ENCODE results near the gene SRC. TPM values are rescaled to one million over a fixed set of nuclear protein-coding genes. Genes with fewer than 3 reads are reported as not detected.

Gene SRC
- total RNA-seq, 2 donors from 2014 or later: 6.9 to 14.3 TPM

DNA sequence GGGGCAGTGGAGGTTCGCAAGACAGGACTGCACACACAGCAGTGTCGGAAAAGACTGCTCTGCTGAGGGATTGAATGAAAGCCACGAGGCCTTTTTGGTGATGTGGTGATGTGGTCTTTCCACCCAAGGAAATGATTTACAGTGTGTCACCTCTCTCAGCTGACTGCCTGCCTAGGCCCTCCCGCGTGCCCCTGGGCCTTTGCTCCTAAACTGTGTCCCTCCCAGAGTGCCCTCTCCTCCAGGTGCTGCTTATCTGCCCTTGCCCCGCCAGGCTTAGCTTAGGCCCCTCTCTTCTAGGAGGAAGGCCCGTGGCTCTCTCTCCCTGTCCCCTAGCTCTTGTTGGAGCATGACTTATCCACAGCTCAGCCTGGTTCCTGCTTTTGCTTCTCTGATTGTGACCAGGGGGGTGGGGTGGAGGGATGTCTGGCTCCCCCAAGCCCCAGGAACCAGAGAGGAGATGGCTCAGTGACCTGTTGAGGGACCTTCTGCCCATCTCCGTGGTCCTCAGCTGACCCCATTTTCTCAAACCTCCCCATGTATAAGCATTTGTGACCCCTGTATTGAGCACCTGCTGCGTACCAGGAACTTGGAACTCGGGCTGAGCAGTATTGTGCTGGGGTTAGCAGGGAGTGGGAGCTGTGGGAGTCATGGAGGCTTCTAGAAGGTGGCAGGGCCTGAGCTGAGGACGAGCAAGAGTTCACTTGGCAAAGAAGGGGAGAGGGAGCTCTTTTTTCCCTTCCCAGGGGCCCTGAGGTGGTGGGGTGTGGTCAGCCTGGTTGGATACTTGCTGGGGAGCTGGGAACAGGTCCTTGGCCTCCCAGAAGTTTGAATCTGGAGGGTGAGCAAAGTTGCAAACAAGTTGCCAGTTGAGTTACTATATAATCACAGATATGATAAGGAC is 2.2 kb downstream of the SRC start:
- no peaks in the 10 kb centered on the region for H3K27me3 ChIP-seq
- no peaks in the 10 kb centered on the region for H3K36me3 ChIP-seq
- no peak for DNase-seq (ENCODE audit: low spot score)
- H3K27ac ChIP-seq: no peak overlapping the region
- H3K4me1 ChIP-seq: peaks cover 0 to 16% of the 10 kb centered on the region in 2 donors
- TF ChIP-seq, protein P1, sequence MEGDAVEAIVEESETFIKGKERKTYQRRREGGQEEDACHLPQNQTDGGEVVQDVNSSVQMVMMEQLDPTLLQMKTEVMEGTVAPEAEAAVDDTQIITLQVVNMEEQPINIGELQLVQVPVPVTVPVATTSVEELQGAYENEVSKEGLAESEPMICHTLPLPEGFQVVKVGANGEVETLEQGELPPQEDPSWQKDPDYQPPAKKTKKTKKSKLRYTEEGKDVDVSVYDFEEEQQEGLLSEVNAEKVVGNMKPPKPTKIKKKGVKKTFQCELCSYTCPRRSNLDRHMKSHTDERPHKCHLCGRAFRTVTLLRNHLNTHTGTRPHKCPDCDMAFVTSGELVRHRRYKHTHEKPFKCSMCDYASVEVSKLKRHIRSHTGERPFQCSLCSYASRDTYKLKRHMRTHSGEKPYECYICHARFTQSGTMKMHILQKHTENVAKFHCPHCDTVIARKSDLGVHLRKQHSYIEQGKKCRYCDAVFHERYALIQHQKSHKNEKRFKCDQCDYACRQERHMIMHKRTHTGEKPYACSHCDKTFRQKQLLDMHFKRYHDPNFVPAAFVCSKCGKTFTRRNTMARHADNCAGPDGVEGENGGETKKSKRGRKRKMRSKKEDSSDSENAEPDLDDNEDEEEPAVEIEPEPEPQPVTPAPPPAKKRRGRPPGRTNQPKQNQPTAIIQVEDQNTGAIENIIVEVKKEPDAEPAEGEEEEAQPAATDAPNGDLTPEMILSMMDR (IDR thresholded peaks at IDR 0.05): no peak
- H3K9me3 ChIP-seq: no peaks in the 10 kb centered on the region
- no peak overlapping the region for H3K4me3 ChIP-seq

DNA sequence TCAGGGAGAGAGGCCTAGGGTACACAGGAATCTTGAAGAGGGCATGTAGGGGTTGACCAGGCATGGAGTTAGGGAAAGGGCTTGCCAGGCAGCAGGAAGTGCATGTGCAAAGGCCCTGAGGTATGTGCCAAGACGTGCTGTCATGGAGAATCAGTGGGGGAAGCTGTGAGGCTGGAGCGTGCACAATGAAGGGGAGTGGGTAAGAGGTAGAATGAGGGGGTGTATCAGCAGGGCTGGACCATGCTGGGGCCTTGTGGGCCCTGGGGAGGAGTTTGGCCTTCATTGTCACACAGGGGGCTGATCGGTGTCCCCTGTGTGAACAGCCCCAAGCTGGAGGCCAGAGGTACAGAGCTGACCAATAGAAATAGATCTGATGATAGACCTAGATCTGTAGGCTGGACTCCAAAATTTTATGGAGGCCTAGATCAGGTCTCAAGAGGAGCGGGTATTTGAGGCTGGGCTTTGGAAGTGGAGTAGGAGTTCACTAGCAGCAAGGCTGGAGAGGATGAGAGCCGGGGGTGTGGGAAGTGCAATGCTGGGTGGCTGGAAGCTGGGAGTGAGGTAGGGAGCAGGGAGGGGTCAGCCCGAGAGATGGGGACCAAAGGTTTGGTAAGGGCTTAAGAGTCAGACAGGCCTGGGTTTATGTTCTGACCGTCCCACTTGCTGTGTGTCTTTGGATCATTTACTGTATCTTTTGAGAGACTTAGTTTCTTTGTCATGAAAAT is 3.0 kb downstream of the SRC start:
- Histone ChIP-seq H3K9me3 (no peaks in the 10 kb centered on the region), H3K27ac (peak overlapping the region in 1 of 2 donors; percentile 2), H3K4me3 (no peak overlapping the region), H3K4me1 (peaks cover 0 to 16% of the 10 kb centered on the region in 2 donors), H3K36me3 (no peaks in the 10 kb centered on the region), H3K27me3 (no peaks in the 10 kb centered on the region)
- TF ChIP-seq, protein P1 (IDR thresholded peaks at IDR 0.05): no peak
- DNase-seq (ENCODE audit: low spot score): no peak

DNA sequence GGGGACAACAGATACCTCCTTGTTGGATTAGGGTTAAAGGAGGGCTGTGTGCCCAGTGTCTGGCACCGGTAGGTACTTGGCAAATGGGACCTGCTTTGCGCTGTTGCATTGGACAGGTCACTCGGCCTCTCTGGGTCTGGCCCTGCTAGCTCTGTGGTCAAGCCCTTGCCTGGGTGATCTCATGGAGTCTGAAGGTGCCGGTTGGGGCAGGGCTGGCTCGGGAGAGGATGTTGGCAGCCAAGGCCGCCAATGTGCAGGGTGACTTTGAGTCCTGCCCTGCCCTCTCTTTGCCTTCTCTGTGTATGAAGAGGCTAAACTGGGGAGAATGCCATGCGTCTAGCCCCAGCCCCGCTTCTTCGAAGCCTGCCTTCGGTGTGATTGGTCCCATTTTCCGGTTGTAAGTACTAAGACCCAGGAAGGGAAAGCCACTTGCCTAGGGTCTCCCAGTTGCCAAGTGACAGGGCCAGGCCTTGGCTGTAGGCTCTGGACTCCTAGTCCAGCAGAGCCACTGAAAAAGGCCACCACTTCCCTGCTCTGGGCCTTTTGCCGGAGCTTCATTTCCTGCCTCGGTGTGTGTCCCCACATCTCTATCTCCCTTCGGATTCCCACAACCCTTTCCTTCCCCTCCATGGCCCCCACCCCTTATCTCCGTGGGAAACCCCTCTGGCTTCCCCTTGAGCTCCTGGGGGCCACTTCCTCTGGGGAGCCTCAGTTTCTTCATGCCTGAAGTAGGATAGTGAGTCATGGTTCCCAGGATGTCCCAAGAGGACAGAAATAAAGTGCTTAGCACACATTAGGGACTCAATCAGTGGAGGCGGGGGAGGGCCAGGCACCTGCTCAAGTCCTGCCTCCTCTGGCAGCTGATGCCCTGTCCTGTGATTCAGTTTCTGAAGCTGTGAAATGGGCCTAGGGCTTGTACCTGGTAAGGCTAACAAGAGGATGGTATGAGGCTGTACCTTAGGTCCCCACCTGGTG is 3.9 kb downstream of the SRC start:
- Histone ChIP-seq H3K9me3 (no peaks in the 10 kb centered on the region), H3K4me3 (no peak overlapping the region), H3K36me3 (no peaks in the 10 kb centered on the region), H3K27ac (peak overlapping the region in 1 of 2 donors; percentile 53), H3K27me3 (no peaks in the 10 kb centered on the region), H3K4me1 (peaks cover 0 to 16% of the 10 kb centered on the region in 2 donors)
- no peak for DNase-seq (ENCODE audit: low spot score)
- TF ChIP-seq, protein P1 (IDR thresholded peaks at IDR 0.05): no peak

DNA sequence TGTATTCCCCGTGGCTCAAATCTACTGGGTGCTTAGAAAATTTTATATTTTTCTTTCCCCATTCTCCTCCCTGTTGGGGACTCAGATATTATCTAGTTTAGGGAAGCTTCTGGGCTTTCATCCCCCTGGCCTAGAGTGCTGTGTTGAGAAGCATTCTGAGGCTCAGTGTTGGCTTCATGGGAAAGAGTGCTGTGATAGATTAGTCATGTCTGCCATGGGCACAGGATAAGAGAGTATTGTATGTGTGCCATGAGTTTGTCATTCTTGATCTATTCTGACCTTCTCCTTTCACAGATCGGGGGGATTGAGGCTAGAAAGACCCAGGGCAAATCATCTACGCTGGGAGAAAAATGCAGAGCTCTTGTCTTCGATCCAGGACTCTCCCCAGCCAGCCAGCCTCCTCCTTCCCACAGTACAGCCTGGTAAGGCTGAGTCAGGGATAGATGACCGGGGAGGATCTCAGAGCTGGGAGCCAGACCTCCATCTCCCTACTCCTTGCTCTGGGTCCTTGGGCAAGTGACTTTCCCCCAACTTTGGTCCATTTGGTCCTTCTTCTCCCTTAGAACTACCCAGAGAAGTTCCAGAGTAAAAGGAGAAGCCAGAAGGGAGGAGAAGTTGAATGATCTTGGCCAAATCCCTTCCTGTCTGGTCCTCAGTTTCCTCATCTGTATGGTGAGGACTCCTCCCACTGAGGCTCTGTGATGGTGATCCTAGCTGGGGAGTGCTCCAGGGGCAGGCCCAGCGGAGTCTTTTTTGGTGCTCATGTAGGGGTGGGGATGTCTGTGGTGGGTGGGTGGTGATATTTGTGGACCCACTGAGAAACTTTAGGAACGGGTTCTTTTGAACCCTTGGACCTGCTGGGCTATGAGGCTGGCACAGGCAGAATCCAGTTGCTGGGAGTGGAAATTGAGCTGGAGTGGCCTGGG is 5.0 kb downstream of the SRC start:
- Histone ChIP-seq H3K4me1 (peaks cover 0 to 17% of the 10 kb centered on the region in 2 donors), H3K9me3 (no peaks in the 10 kb centered on the region), H3K36me3 (no peaks in the 10 kb centered on the region), H3K27ac (no peak overlapping the region), H3K4me3 (no peak overlapping the region), H3K27me3 (no peaks in the 10 kb centered on the region)
- DNase-seq (ENCODE audit: low spot score): no peak
- TF ChIP-seq, protein P1 (IDR thresholded peaks at IDR 0.05): no peak

Data from right atrium auricular region (tissue), 2 donors.